OCI-LY7 (cell line): ENCODE measurements around the gene RIT2.

Experiments
- EZH2phosphoT487 ChIP-seq: fragments of 200-600 bp; sonication (generic); IDR thresholded peaks from 2 replicates; pipeline ENCODE4 v1.6.1; 2018; ENCODE audit warnings: low read depth, borderline replicate concordance, mild to moderate bottlenecking, mixed run types, antibody characterized with exemption, low read length, moderate library complexity, mixed read lengths
- TF ChIP-seq, protein P1 (sequence below): fragments of 200-600 bp; sonication (generic); conservative IDR thresholded peaks from 2 replicates; pipeline ENCODE4 v1.5.1; 2014; ENCODE audit warnings: mild to moderate bottlenecking, antibody characterized with exemption, low read length, moderate library complexity, mixed read lengths

DNA sequence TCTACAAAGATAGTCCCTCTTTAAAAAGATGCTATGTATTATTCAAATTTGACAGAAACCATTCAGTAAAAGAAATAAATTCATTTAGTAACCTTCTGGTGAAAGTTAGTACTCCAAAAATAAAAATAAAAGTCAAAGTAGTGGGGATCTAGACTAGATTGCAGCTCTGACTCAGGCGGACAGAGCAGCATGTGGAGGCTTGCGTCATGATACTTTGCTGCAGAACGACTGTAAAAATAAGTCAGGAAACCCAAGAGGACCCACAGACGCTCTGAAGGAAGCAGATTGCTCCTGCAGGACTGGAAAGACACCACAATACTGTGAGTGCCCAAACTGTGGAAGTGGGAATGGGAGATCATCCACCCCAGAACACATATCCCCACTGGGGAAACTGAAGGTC, 301.9 kb downstream of the RIT2 start:
- TF ChIP-seq, protein P1, sequence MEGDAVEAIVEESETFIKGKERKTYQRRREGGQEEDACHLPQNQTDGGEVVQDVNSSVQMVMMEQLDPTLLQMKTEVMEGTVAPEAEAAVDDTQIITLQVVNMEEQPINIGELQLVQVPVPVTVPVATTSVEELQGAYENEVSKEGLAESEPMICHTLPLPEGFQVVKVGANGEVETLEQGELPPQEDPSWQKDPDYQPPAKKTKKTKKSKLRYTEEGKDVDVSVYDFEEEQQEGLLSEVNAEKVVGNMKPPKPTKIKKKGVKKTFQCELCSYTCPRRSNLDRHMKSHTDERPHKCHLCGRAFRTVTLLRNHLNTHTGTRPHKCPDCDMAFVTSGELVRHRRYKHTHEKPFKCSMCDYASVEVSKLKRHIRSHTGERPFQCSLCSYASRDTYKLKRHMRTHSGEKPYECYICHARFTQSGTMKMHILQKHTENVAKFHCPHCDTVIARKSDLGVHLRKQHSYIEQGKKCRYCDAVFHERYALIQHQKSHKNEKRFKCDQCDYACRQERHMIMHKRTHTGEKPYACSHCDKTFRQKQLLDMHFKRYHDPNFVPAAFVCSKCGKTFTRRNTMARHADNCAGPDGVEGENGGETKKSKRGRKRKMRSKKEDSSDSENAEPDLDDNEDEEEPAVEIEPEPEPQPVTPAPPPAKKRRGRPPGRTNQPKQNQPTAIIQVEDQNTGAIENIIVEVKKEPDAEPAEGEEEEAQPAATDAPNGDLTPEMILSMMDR = no peak
- no peak for TF ChIP-seq EZH2phosphoT487
